Measurements from ENCODE around the gene MUC22. TPM values are rescaled to one million over a fixed set of nuclear protein-coding genes. Genes with fewer than 3 reads are reported as not detected.

Gene MUC22
- total and polyA plus RNA-seq, 4 donors: not detected

DNA sequence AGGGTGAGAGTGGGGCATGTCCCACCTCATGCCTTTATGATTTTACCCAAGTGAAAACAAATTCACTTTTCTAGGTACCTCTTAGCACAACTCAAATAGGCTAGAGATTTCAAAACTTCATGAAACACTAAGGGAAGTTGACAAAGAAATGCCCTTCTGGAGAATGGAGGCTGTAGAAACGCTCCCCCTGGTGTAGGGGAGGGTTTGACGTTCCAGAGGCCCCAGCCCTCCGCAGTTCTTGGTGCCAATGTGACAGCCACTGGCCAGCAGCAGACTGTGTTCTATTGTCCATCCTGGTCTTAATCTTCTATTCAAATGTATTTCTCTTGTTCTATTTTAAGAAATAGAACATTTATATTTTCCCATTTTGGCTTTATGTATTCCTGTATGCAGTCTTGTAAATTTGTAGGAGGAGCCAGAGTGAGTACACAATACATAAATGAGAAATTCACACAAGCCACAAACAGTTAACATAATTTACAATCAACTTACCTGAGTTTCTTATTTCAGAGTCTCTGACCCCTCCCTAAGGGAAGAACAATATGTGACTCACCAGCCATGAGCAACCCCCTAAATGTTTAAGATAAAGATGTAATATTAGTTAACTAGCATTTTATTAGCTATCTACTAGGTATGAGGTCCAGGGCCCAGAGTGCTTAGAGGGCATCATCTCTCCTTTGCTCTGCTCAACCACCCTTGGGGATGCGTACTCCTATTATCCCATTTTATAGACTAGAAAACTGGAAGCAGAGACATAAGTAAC, 35.6 kb upstream of the MUC22 start:
- Histone ChIP-seq H3K9me3 (ENCODE audit: control insufficient read depth, insufficient read depth, low read length) (no peaks in the 10 kb centered on the region), H3K36me3 (ENCODE audit: control insufficient read depth, insufficient read depth, low read length) (no peaks in the 10 kb centered on the region), H3K4me3 (ENCODE audit: low read depth, low read length) (no peak overlapping the region), H3K4me1 (ENCODE audit: control insufficient read depth, insufficient read depth, low read length) (no peaks in the 10 kb centered on the region), H3K27ac (ENCODE audit: low read depth, low read length) (no peak overlapping the region), H3K27me3 (ENCODE audit: control insufficient read depth, insufficient read depth, low read length) (no peaks in the 10 kb centered on the region)
- WGBS (ENCODE audit: insufficient coverage): no CpG with 5 or more reads among the region's 4 CpGs
- no peak for DNase-seq (ENCODE audit: low read depth in 4 of 6, low spot score in 6 of 6)

GRCh38 chr6:30979141-30979540, 31.1 kb upstream of the MUC22 start:
- Histone ChIP-seq H3K4me3 (ENCODE audit: low read depth, low read length) (no peak overlapping the region), H3K9me3 (ENCODE audit: control insufficient read depth, insufficient read depth, low read length) (no peaks in the 10 kb centered on the region), H3K36me3 (ENCODE audit: control insufficient read depth, insufficient read depth, low read length) (no peaks in the 10 kb centered on the region), H3K27me3 (ENCODE audit: control insufficient read depth, insufficient read depth, low read length) (no peaks in the 10 kb centered on the region), H3K27ac (ENCODE audit: low read depth, low read length) (no peak overlapping the region), H3K4me1 (ENCODE audit: control insufficient read depth, insufficient read depth, low read length) (no peaks in the 10 kb centered on the region)
- no CpG with 5 or more reads among the region's 1 CpG for WGBS (ENCODE audit: insufficient coverage)
- DNase-seq (ENCODE audit: low read depth in 4 of 6, low spot score in 6 of 6): no peak

DNA sequence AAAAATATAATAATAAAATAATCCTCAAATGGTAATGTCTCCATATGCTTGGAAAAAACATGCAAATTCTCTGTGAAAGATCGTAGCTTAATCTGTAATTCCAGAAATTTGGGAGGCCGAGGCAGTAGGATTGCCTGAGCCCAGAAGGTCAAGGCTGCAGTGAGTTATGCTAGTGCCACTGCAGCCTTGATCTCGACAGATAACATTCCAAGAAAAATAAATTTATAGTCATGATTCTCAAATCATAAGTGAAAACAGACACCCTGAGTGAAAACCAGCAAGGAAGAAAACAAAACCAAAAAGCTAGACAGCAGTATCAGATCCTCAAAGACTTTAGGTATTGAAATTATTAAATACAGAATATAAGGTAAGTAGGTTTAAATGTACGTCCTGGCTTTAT, 30.6 kb upstream of the MUC22 start:
- WGBS (ENCODE audit: insufficient coverage): no CpG with 5 or more reads among the region's 4 CpGs
- Histone ChIP-seq H3K27me3 (ENCODE audit: control insufficient read depth, insufficient read depth, low read length) (no peaks in the 10 kb centered on the region), H3K4me1 (ENCODE audit: control insufficient read depth, insufficient read depth, low read length) (no peaks in the 10 kb centered on the region)

GRCh38 chr6:30981942-30982772, 28.1 kb upstream of the MUC22 start:
- H3K4me1 ChIP-seq (ENCODE audit: control insufficient read depth, insufficient read depth, low read length): no peaks in the 10 kb centered on the region
- H3K27ac ChIP-seq (ENCODE audit: low read depth, low read length): no peak overlapping the region
- no peak overlapping the region for H3K4me3 ChIP-seq (ENCODE audit: low read depth, low read length)
- H3K9me3 ChIP-seq (ENCODE audit: control insufficient read depth, insufficient read depth, low read length): no peaks in the 10 kb centered on the region
- no peaks in the 10 kb centered on the region for H3K36me3 ChIP-seq (ENCODE audit: control insufficient read depth, insufficient read depth, low read length)
- no peaks in the 10 kb centered on the region for H3K27me3 ChIP-seq (ENCODE audit: control insufficient read depth, insufficient read depth, low read length)
- DNase-seq (ENCODE audit: low read depth in 4 of 6, low spot score in 6 of 6): peak in 1 of 6 donors; percentile 44
- WGBS (ENCODE audit: insufficient coverage): 31% methylated on average over 11 of the region's 13 CpGs

More for the DNA sequence above, 30.6 kb upstream of the MUC22 start:
- Histone ChIP-seq H3K9me3 (ENCODE audit: control insufficient read depth, insufficient read depth, low read length) (no peaks in the 10 kb centered on the region), H3K36me3 (ENCODE audit: control insufficient read depth, insufficient read depth, low read length) (no peaks in the 10 kb centered on the region), H3K27ac (ENCODE audit: low read depth, low read length) (no peak overlapping the region), H3K4me3 (ENCODE audit: low read depth, low read length) (no peak overlapping the region)
- DNase-seq (ENCODE audit: low read depth in 4 of 6, low spot score in 6 of 6): no peak

DNA sequence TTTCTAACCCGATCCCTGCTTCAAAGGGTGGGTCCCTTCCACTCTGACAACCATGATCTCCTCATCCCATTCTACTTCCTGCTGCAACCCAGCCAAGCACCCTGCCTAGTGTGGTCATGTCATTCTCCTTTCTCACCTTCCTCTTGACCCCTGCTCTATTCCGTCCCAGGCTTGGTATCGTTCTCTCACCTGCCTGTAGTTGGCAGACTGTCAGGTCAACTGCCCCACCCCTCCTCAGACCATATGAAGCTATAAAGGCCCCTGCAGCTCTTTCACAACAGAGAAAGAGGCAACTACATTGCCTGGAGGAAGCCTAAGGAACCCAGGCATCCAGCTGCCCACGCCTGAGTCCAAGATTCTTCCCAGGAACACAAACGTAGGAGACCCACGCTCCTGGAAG, 26.8 kb upstream of the MUC22 start, which contains the start of gene MUC21:
MUC21 (plus strand) TSS at position 280 of the 400 bp plus-strand sequence. CDS start 241 bp downstream, outside the sequence.
- no peaks in the 10 kb centered on the region for H3K4me1 ChIP-seq (ENCODE audit: control insufficient read depth, insufficient read depth, low read length)
- 86% methylated on average over 6 of the region's 6 CpGs for WGBS (ENCODE audit: insufficient coverage)
- H3K27me3 ChIP-seq (ENCODE audit: control insufficient read depth, insufficient read depth, low read length): no peaks in the 10 kb centered on the region

DNA sequence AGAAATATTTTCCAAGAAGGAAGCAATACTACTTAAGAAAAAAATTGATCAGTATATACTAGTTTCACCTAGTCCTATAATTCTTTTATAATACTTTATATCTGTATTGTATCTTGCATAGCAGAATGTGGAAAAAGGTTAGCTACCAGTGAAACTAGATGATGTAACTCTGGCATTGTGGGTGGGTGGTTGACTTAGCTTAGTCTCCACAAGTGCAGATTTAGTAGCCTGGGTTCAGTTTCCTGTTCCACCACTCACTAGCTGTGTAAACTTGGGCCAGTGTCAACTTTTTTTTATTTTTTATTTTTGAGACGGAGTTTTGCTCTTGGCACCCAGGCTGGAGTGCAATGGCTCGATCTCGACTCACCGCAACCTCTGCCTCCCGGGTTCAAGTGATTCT, 24.8 kb upstream of the MUC22 start:
- H3K36me3 ChIP-seq (ENCODE audit: control insufficient read depth, insufficient read depth, low read length): no peaks in the 10 kb centered on the region
- H3K27ac ChIP-seq (ENCODE audit: low read depth, low read length): no peak overlapping the region
- no peaks in the 10 kb centered on the region for H3K9me3 ChIP-seq (ENCODE audit: control insufficient read depth, insufficient read depth, low read length)
- DNase-seq (ENCODE audit: low read depth in 4 of 6, low spot score in 6 of 6): no peak
- 89% methylated on average over 5 of the region's 5 CpGs for WGBS (ENCODE audit: insufficient coverage)
- H3K4me3 ChIP-seq (ENCODE audit: low read depth, low read length): no peak overlapping the region
- H3K27me3 ChIP-seq (ENCODE audit: control insufficient read depth, insufficient read depth, low read length): no peaks in the 10 kb centered on the region
- no peaks in the 10 kb centered on the region for H3K4me1 ChIP-seq (ENCODE audit: control insufficient read depth, insufficient read depth, low read length)

More for the DNA sequence above, 26.8 kb upstream of the MUC22 start, which contains the start of gene MUC21:
- H3K4me3 ChIP-seq (ENCODE audit: low read depth, low read length): no peak within 1 kb of the TSS
- H3K9me3 ChIP-seq (ENCODE audit: control insufficient read depth, insufficient read depth, low read length): no peaks in the 10 kb centered on the region
- H3K36me3 ChIP-seq (ENCODE audit: control insufficient read depth, insufficient read depth, low read length): no peaks in the 10 kb centered on the region
- no peak for DNase-seq (ENCODE audit: low read depth in 4 of 6, low spot score in 6 of 6)
- H3K27ac ChIP-seq (ENCODE audit: low read depth, low read length): no peak within 1 kb of the TSS

DNA sequence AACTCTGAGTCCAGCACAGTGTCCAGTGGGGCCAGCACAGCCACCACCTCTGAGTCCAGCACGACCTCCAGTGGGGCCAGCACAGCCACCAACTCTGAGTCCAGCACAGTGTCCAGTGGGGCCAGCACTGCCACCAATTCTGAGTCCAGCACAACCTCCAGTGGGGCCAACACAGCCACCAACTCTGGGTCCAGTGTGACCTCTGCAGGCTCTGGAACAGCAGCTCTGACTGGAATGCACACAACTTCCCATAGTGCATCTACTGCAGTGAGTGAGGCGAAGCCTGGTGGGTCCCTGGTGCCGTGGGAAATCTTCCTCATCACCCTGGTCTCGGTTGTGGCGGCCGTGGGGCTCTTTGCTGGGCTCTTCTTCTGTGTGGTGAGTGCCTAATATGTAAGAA, 23.0 kb upstream of the MUC22 start:
- no peak for DNase-seq (ENCODE audit: low read depth in 4 of 6, low spot score in 6 of 6)
- WGBS (ENCODE audit: insufficient coverage): 76% methylated on average over 6 of the region's 6 CpGs
- no peaks in the 10 kb centered on the region for H3K27me3 ChIP-seq (ENCODE audit: control insufficient read depth, insufficient read depth, low read length)
- no peaks in the 10 kb centered on the region for H3K36me3 ChIP-seq (ENCODE audit: control insufficient read depth, insufficient read depth, low read length)
- no peak overlapping the region for H3K4me3 ChIP-seq (ENCODE audit: low read depth, low read length)
- no peak overlapping the region for H3K27ac ChIP-seq (ENCODE audit: low read depth, low read length)
- H3K4me1 ChIP-seq (ENCODE audit: control insufficient read depth, insufficient read depth, low read length): no peaks in the 10 kb centered on the region
- H3K9me3 ChIP-seq (ENCODE audit: control insufficient read depth, insufficient read depth, low read length): no peaks in the 10 kb centered on the region

GRCh38 chr6:30988209-30988825, 22.0 kb upstream of the MUC22 start:
- Histone ChIP-seq H3K4me3 (ENCODE audit: low read depth, low read length) (no peak overlapping the region), H3K36me3 (ENCODE audit: control insufficient read depth, insufficient read depth, low read length) (no peaks in the 10 kb centered on the region), H3K4me1 (ENCODE audit: control insufficient read depth, insufficient read depth, low read length) (no peaks in the 10 kb centered on the region), H3K27ac (ENCODE audit: low read depth, low read length) (no peak overlapping the region), H3K9me3 (ENCODE audit: control insufficient read depth, insufficient read depth, low read length) (no peaks in the 10 kb centered on the region), H3K27me3 (ENCODE audit: control insufficient read depth, insufficient read depth, low read length) (no peaks in the 10 kb centered on the region)
- 82% methylated on average over 5 of the region's 9 CpGs for WGBS (ENCODE audit: insufficient coverage)
- DNase-seq (ENCODE audit: low read depth in 4 of 6, low spot score in 6 of 6): no peak

- Histone ChIP-seq H3K9me3 (ENCODE audit: control insufficient read depth, insufficient read depth, low read length) (no peaks in the 10 kb centered on the region), H3K4me3 (ENCODE audit: low read depth, low read length) (no peak overlapping the region), H3K36me3 (ENCODE audit: control insufficient read depth, insufficient read depth, low read length) (no peaks in the 10 kb centered on the region), H3K27ac (ENCODE audit: low read depth, low read length) (no peak overlapping the region), H3K4me1 (ENCODE audit: control insufficient read depth, insufficient read depth, low read length) (no peaks in the 10 kb centered on the region), H3K27me3 (ENCODE audit: control insufficient read depth, insufficient read depth, low read length) (no peaks in the 10 kb centered on the region)
- DNase-seq (ENCODE audit: low read depth in 4 of 6, low spot score in 6 of 6): no peak
- 77% methylated on average over 7 of the region's 8 CpGs for WGBS (ENCODE audit: insufficient coverage)
Measured at GRCh38 chr6:30990422-30991086, 19.7 kb upstream of the MUC22 start.

Data from spinal cord (tissue), 10 donors.